GM12874 (cell line): ENCODE data around the gene NUDT7.

Source experiments
- CTCF ChIP-seq: IDR thresholded peaks from 2 replicates; pipeline ENCODE4 v1.5.1; 2011; ENCODE audit warnings: low read depth, mild to moderate bottlenecking, control low read depth, low read length, moderate library complexity; ENCODE audit not compliant: insufficient read depth

Gene NUDT7

DNA sequence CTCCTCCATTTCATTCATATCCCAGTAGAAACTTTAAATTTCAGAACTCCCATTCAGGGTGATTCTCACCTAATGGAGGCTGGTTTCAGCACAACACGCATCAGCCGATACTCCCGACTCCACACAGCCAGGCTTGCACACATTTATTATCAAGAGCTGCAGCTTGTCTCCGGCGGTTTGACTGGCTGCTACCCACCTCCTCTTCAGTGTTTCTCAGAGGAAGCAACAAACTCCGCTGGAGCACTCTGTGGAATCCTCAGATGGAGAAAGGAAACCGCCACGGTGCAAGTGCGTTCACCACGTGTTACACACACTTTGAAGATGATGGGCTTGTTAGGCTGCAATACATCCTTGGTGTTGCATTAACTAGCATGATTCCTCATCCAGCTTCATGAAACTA, 39.7 kb upstream of the NUDT7 start:
- TF ChIP-seq CTCF: no peak

- no peak for TF ChIP-seq CTCF
Observed at GRCh38 chr16:77683397-77684180, 38.7 kb upstream of the NUDT7 start.

DNA sequence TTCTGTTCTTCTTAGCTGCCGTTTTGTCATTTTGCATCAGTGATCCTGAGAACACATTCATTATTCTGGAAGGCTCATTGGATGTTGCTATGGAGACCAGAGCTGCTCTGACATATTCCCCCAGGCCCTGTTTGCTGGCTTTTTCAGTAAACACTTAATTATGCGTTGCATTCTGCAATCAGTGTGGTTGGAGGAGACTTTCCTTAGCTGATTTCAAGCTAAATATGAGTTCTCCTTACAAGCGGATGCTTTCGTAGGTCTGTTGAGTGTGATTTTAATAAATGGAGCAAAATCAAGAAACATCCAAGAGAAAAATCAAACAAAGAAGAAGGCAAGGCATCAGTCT, 38.2 kb upstream of the NUDT7 start:
- no peak for TF ChIP-seq CTCF

DNA sequence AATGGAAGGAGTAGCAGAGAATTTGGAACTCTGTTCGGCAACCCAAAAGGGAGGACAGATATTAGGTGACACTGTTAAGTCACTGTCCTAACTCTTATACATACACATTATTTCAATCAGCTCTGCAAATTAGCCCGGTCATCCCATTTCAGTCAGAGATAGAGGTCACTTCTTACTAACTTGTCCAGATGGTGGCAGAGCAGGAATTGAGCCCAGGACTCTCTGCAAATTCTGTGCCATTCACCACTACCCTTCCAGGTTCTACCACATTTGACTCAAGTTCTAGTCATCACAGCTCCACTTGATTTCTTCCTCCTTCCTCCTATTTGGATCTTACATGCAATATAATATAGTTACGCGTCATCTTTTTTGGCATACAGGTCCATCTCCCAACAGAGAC, 35.9 kb upstream of the NUDT7 start:
- TF ChIP-seq CTCF: no peak

GRCh38 chr16:77689971-77690370, 32.3 kb upstream of the NUDT7 start:
- TF ChIP-seq CTCF: no peak

DNA sequence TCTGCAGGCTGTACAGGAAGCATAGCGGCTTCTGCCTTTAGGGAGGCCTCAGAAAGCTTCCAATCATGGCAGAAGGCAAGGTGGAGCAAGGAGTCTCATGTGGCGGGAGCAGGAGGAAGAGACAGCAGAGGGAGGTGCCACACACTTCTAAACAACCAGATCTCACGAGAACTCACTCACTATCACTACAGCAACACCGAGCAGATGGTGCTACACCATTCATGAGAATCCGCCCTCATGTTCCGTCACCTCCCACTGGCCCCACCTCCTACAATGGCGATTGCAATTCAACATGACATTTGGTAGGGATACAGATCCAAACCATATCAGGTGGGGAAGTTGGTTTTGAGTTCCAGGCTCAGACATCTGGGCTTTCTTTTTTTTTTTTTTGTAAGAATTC, 31.9 kb upstream of the NUDT7 start:
- TF ChIP-seq CTCF: no peak

GRCh38 chr16:77692612-77693011, 29.7 kb upstream of the NUDT7 start:
- no peak for TF ChIP-seq CTCF
